GM23338 (cell line): ENCODE measurements around the gene RNF19B.

Experiments used
- EZH2 ChIP-seq: fragments of 200-600 bp; sonication (generic); IDR thresholded peaks from one replicate; pipeline ENCODE4 v1.8.0; 2017; ENCODE audit warnings: antibody characterized with exemption, mild to moderate bottlenecking, low read depth; ENCODE audit not compliant: unreplicated experiment
- EZH2phosphoT487 ChIP-seq: fragments of 200-600 bp; sonication (generic); IDR thresholded peaks from one replicate; pipeline ENCODE4 v1.8.1; 2018; ENCODE audit warnings: antibody characterized with exemption; ENCODE audit not compliant: unreplicated experiment
- POLR2AphosphoS5 ChIP-seq: IDR thresholded peaks from 2 replicates; pipeline ENCODE4 v1.6.1; 2016; ENCODE audit warnings: antibody characterized with exemption, low read depth
- TF ChIP-seq, protein P1 (sequence below), 2 experiments: fragments of 200-600 bp in 1 of 2; sonication (generic) in 1 of 2; conservative IDR thresholded peaks; 2 replicates each; pipeline versions ENCODE4 v1.5.1 to v1.6.1; 2016 to 2017; ENCODE audit warnings: antibody characterized with exemption in 2 of 2, low read depth in 2 of 2, mild to moderate bottlenecking in 2 of 2, moderate library complexity in 1 of 2
- TF ChIP-seq, protein P2 (sequence below): IDR thresholded peaks from 2 replicates; pipeline ENCODE4 v1.6.1; 2016; ENCODE audit warnings: antibody characterized with exemption

DNA sequence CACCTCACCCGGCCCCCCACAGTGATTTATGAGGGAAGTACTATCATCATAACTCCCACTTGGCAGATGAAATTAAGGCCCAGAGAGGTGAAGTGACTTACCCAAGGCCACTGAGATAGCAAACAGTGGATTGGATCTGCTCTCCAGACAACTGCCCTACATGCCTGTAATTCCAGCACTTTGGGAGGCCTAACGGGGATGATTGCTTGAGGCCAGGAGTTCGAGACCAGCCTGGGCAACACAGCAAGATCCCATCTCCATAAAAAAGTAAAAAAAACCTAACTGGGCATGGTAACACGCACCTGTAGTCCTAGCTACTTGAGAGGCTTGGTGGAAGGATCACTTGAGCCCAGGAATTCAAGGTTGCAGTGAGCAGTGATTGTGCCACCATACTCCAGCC lies 14.2 kb upstream of the RNF19B start:
- TF ChIP-seq, protein P1, sequence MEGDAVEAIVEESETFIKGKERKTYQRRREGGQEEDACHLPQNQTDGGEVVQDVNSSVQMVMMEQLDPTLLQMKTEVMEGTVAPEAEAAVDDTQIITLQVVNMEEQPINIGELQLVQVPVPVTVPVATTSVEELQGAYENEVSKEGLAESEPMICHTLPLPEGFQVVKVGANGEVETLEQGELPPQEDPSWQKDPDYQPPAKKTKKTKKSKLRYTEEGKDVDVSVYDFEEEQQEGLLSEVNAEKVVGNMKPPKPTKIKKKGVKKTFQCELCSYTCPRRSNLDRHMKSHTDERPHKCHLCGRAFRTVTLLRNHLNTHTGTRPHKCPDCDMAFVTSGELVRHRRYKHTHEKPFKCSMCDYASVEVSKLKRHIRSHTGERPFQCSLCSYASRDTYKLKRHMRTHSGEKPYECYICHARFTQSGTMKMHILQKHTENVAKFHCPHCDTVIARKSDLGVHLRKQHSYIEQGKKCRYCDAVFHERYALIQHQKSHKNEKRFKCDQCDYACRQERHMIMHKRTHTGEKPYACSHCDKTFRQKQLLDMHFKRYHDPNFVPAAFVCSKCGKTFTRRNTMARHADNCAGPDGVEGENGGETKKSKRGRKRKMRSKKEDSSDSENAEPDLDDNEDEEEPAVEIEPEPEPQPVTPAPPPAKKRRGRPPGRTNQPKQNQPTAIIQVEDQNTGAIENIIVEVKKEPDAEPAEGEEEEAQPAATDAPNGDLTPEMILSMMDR (conservative IDR thresholded peaks at IDR 0.05; ENCODE audit: low read depth in 2 of 2): no peak
- TF ChIP-seq POLR2AphosphoS5 (no peak), EZH2phosphoT487 (no peak), EZH2 (no peak)
- TF ChIP-seq, protein P2, sequence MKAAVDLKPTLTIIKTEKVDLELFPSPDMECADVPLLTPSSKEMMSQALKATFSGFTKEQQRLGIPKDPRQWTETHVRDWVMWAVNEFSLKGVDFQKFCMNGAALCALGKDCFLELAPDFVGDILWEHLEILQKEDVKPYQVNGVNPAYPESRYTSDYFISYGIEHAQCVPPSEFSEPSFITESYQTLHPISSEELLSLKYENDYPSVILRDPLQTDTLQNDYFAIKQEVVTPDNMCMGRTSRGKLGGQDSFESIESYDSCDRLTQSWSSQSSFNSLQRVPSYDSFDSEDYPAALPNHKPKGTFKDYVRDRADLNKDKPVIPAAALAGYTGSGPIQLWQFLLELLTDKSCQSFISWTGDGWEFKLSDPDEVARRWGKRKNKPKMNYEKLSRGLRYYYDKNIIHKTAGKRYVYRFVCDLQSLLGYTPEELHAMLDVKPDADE: no peak
